Ovary (tissue), 9 donors: Measurements from ENCODE around the gene ADAM29. TPM values are rescaled to one million over a fixed set of nuclear protein-coding genes. Genes with fewer than 3 reads are reported as not detected.

Experiments used
- DNase-seq, 5 donors: peaks; one replicate each; pipeline ENCODE4 v3.0.0-alpha.2; 2019 to 2020
- H3K27ac ChIP-seq, 2 donors: fragments of 200-600 bp; one replicate each; pipeline versions ENCODE4 v1.5.1 to v1.8.0; 2019 to 2022
- H3K27me3 ChIP-seq: fragments of 200-600 bp; one replicate; pipeline ENCODE4 v1.8.0; 2022
- H3K36me3 ChIP-seq: fragments of 200-600 bp; sonication (generic); one replicate; pipeline ENCODE4 v1.5.1; 2019
- H3K4me1 ChIP-seq: one replicate; pipeline ENCODE4 v1.8.1; 2013; ENCODE audit warnings: mild to moderate bottlenecking, moderate library complexity; ENCODE audit not compliant: insufficient read depth
- H3K4me3 ChIP-seq: fragments of 200-600 bp; sonication (generic); one replicate; pipeline ENCODE4 v1.5.1; 2017
- H3K9me3 ChIP-seq, 2 donors: fragments of 200-600 bp in 1 of 2; sonication (generic) in 1 of 2; one replicate each; pipeline versions ENCODE4 v1.5.1 to v1.8.1; 2013 to 2019; ENCODE audit warnings: mild to moderate bottlenecking in 1 of 2, moderate library complexity in 1 of 2
- EP300 ChIP-seq: sonication (generic); formaldehyde crosslinking; IDR thresholded peaks from one replicate; pipeline ENCODE4 v1.6.1; 2017; ENCODE audit warnings: antibody characterized with exemption
- POLR2A ChIP-seq: fragments of 450-650 bp; IDR thresholded peaks from one replicate; pipeline ENCODE4 v1.6.1; 2017; ENCODE audit warnings: antibody characterized with exemption, mild to moderate bottlenecking, moderate library complexity
- WGBS, 3 donors: extraction: QIAGEN DNeasy Blood & Tissue Kit in 1 of 3; methylation state at CpG; one replicate each; pipeline versions ENCODE4 v1.1.5 to v1.1.7; 2013 to 2017; 5-methylcytosine and 5-hydroxymethylcytosine counted together
- intact Hi-C, 4 donors: fragments of 100-400 bp; cut with DNase I; formaldehyde crosslinking; loops; one replicate each; pipeline versions ENCODE4 v1.11.0 to v1.15.1; 2022 to 2023
- polyA plus RNA-seq, 2 donors: library from polyadenylated mRNA; stranded (reverse); fragments of 200-250 nt in 1 of 2; fragments of 350-450 nt in 1 of 2; fragmentation: Illumina TruSeq in 1 of 2; extraction: RNeasy Lipid Tissue Mini Kit (QIAGEN cat#74804) in 1 of 2; gene quantifications; one replicate each; pipeline ENCODE4 v1.2.3, GENCODE V29; 2013 to 2014
- total RNA-seq, 7 donors: library from RNA; depleted of rRNA in 2 of 7; stranded (reverse); fragments of >200 nt in 2 of 7; fragmentation: NEBNext Ultra II Directional in 3 of 7; extraction: Animal tissue kit (Norgen Biotek cat#: 25700) in 3 of 7; gene quantifications; one replicate each; pipeline versions ENCODE4 v1.1.0 to v1.2.4, GENCODE V29; 2016 to 2023
- TF ChIP-seq, protein P1 (sequence below), 3 donors: fragments of 450-650 bp in 2 of 3; fragments of 200-600 bp in 1 of 3; IDR thresholded peaks; one replicate each; pipeline versions ENCODE4 v1.5.1 to v1.8.0; 2016 to 2022; ENCODE audit warnings: antibody characterized with exemption in 3 of 3, mild to moderate bottlenecking in 1 of 3
- donor health status: DM: no; HTN: no; CAD: no; lungs with moderate emphysema.
- donor health status: DM: no; HTN: no; CAD: no.
- donor health status: Bipolar disorder and iron deficiency.
- donor health status: DM: yes; HTN: yes; CAD: no.
- donor health status: DM: no; HTN: no; CAD: no.
- donor health status: DM: yes; HTN: yes; CAD: no.

Gene ADAM29
- total and polyA plus RNA-seq, 9 donors, result not detected

DNA sequence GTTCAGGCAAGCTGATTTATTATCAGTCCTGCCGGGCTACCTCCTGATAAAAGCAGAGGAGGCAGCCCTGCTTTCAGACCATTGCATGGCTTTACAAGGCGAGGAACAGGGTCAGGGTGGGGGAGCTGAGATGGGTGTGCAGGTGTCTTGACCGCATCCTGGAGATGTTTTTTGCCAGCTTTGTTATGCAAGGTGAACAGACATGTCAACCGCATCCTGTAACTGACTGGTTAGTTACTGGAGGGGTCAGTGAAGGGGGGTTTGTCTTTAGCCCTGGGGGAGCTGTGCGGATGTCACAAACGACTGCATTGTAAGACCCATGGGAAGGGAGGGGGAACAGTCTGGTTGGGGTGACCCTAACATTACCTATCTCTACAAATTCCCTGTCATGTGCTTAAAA lies 10.0 kb downstream of the ADAM29 start:
- H3K36me3 ChIP-seq, result no peaks in the 10 kb centered on the region
- H3K27me3 ChIP-seq, result no peaks in the 10 kb centered on the region
- TF ChIP-seq, protein P1, sequence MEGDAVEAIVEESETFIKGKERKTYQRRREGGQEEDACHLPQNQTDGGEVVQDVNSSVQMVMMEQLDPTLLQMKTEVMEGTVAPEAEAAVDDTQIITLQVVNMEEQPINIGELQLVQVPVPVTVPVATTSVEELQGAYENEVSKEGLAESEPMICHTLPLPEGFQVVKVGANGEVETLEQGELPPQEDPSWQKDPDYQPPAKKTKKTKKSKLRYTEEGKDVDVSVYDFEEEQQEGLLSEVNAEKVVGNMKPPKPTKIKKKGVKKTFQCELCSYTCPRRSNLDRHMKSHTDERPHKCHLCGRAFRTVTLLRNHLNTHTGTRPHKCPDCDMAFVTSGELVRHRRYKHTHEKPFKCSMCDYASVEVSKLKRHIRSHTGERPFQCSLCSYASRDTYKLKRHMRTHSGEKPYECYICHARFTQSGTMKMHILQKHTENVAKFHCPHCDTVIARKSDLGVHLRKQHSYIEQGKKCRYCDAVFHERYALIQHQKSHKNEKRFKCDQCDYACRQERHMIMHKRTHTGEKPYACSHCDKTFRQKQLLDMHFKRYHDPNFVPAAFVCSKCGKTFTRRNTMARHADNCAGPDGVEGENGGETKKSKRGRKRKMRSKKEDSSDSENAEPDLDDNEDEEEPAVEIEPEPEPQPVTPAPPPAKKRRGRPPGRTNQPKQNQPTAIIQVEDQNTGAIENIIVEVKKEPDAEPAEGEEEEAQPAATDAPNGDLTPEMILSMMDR (IDR thresholded peaks at IDR 0.05), result no peak
- TF ChIP-seq EP300 (no peak), POLR2A (no peak)
- intact Hi-C loops, result no loop called here
- H3K9me3 ChIP-seq, result no peaks in the 10 kb centered on the region
- 69 to 77% (median 74%) methylated on average over 6 of the region's 6 CpGs for WGBS, 3 donors
- no peak overlapping the region for H3K27ac ChIP-seq
- H3K4me3 ChIP-seq, result no peak overlapping the region
- no peak for DNase-seq
- H3K4me1 ChIP-seq, result no peaks in the 10 kb centered on the region

DNA sequence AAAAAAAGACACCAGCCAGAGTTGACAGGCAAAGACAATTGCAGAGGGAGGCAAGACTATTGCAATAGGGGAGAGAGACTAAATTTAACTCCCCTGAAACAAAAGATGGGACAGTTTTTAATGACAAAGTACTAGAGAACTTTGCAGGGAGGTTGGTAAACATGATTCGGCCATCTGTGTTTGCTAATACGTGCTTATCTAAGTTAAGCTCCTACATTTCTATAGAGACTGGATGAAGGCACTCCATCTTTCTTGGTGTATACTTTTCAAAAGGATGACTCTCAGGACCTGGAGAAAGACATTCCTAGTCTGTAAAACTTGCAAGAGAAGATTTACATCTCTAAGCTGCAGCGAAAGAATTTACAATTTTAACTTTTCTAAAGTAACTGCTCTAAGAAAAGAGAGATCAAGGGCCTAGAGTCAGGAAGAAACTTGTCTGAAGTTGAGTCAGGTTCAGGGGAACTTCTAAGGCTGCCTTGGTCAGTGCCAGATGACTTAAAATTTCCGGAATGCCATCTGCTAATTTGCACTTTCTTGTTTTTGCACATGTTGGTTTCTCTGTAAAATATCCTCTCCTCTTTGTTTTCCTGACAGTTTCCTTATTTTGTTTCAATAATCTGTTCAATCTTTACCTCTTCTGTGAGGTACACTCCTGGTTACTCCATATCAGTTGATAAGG lies 10.6 kb downstream of the ADAM29 start:
- no peak for DNase-seq
- Histone ChIP-seq H3K4me1 (no peaks in the 10 kb centered on the region), H3K27me3 (no peaks in the 10 kb centered on the region), H3K36me3 (no peaks in the 10 kb centered on the region), H3K9me3 (no peaks in the 10 kb centered on the region), H3K27ac (no peak overlapping the region), H3K4me3 (no peak overlapping the region)
- WGBS, 3 donors, result 83 to 91% (median 83%) methylated on average over 4 of the region's 4 CpGs
- intact Hi-C loops, result no loop called here
- TF ChIP-seq POLR2A (no peak), EP300 (no peak)
- TF ChIP-seq, protein P1 (IDR thresholded peaks at IDR 0.05), result no peak

DNA sequence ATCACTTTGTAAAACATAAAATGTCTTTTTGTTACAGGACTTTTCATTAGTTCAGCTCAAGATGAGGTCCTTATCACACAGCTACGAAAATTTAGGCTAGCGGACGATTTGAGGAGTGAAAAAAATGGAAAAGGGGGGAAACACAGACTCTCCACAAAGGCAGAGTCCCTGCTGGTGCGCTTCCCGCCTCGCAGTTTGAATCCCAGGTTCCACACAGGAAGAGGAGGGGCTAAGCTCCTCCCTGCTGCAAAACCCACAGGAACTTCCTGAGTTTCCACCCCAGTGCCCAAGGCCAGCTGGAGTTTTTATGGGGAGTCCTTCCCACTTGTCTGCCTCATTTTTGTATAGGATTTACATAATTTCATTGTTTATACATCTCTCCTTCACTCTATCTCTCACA lies 11.2 kb downstream of the ADAM29 start:
- intact Hi-C loops, result no loop called here
- no peak overlapping the region for H3K4me3 ChIP-seq
- H3K27me3 ChIP-seq, result no peaks in the 10 kb centered on the region
- WGBS, 3 donors, result 86 to 90% (median 88%) methylated on average over 6 of the region's 6 CpGs
- no peaks in the 10 kb centered on the region for H3K36me3 ChIP-seq
- TF ChIP-seq POLR2A (no peak), EP300 (no peak)
- TF ChIP-seq, protein P1 (IDR thresholded peaks at IDR 0.05), result no peak
- H3K4me1 ChIP-seq, result no peaks in the 10 kb centered on the region
- H3K9me3 ChIP-seq, result no peaks in the 10 kb centered on the region
- no peak for DNase-seq
- no peak overlapping the region for H3K27ac ChIP-seq

DNA sequence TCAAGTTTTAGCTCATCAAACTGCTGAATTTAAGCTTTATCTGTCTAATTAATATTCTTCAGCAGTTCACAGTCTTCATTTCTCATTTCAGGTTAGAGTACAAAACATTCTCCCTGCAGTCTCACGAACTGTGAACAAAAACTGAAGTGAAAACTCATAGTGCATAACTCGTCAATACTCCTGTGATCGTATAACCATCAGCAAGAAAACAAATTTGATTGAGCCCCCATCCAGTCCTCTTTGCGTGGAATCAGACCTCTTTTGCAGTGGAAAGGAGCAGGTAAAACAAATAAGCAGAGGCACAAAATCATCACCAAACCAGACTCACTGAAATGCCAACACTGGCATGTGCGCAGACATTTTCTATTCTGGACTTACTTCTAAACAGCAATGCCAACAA lies 12.7 kb downstream of the ADAM29 start:
- no peak overlapping the region for H3K27ac ChIP-seq
- H3K36me3 ChIP-seq, result no peaks in the 10 kb centered on the region
- no peak for DNase-seq
- no peaks in the 10 kb centered on the region for H3K9me3 ChIP-seq
- no peaks in the 10 kb centered on the region for H3K4me1 ChIP-seq
- TF ChIP-seq EP300, result no peak
- TF ChIP-seq POLR2A, result no peak
- TF ChIP-seq, protein P1 (IDR thresholded peaks at IDR 0.05), result no peak
- H3K4me3 ChIP-seq, result no peak overlapping the region
- H3K27me3 ChIP-seq, result no peaks in the 10 kb centered on the region
- WGBS, 3 donors, result 76 to 87% (median 78%) methylated on average over 5 of the region's 5 CpGs
- intact Hi-C loops, result no loop called here
